Spleen (tissue), 13 donors: ENCODE measurements around the gene CCDC170. TPM values are rescaled to one million over a fixed set of nuclear protein-coding genes. Genes with fewer than 3 reads are reported as not detected.
"Not testable (repeated sequence)": the region's sequence is repeated elsewhere in the genome, so short reads cannot be mapped to it uniquely, and the experiment has no call there.

ENCODE experiments used
- DNase-seq: peaks from one replicate; pipeline ENCODE4 v3.0.0-alpha.2; 2020
- H3K27ac ChIP-seq, 8 donors: fragments of 200-600 bp; sonication (generic) in 7 of 8; 1 replicate in 4 of 8; 2 replicates in 4 of 8; pipeline versions ENCODE4 v1.5.0 to v1.8.0; 2016 to 2021; ENCODE audit warnings: inconsistent platforms in 4 of 8, mild to moderate bottlenecking in 4 of 8, moderate library complexity in 1 of 8
- H3K27me3 ChIP-seq, 7 donors: fragments of 200-600 bp; sonication (generic) in 6 of 7; replicated peaks in 1 of 7; 1 replicate in 4 of 7; 2 replicates in 3 of 7; pipeline versions ENCODE4 v1.5.0 to v1.8.0; 2016 to 2021; ENCODE audit warnings: inconsistent platforms in 3 of 7, mild to moderate bottlenecking in 1 of 7
- H3K36me3 ChIP-seq, 6 donors: fragments of 200-600 bp; sonication (generic) in 5 of 6; 1 replicate in 4 of 6; 2 replicates in 2 of 6; pipeline versions ENCODE4 v1.5.0 to v1.8.0; 2016 to 2021; ENCODE audit warnings: inconsistent platforms in 2 of 6
- H3K4me1 ChIP-seq, 6 donors: fragments of 200-600 bp; sonication (generic) in 5 of 6; 1 replicate in 3 of 6; 2 replicates in 3 of 6; pipeline versions ENCODE4 v1.5.0 to v1.8.0; 2016 to 2021; ENCODE audit warnings: inconsistent platforms in 3 of 6
- H3K4me3 ChIP-seq, 8 donors: fragments of 200-600 bp; sonication (generic) in 7 of 8; 1 replicate in 4 of 8; 2 replicates in 4 of 8; pipeline versions ENCODE4 v1.5.0 to v1.8.0; 2016 to 2021; ENCODE audit warnings: inconsistent platforms in 4 of 8, mild to moderate bottlenecking in 4 of 8, moderate library complexity in 2 of 8
- H3K9me3 ChIP-seq, 8 donors: fragments of 200-600 bp; sonication (generic) in 7 of 8; 1 replicate in 4 of 8; 2 replicates in 4 of 8; pipeline versions ENCODE4 v1.5.0 to v1.8.0; 2016 to 2021; ENCODE audit warnings: inconsistent platforms in 4 of 8
- CTCF ChIP-seq, 11 experiments: fragments of 200-600 bp in 7 of 11; fragments of 450-650 bp in 4 of 11; sonication (generic) in 4 of 11; IDR thresholded peaks in 8 of 11; conservative IDR thresholded peaks in 3 of 11; 1 replicate in 7 of 11; 2 replicates in 4 of 11; pipeline versions ENCODE4 v1.4.0 to v1.8.0; 2016 to 2021; ENCODE audit warnings: antibody characterized with exemption in 11 of 11, inconsistent platforms in 4 of 11, mild to moderate bottlenecking in 1 of 11
- POLR2A ChIP-seq, 3 donors: fragments of 450-650 bp; IDR thresholded peaks; one replicate each; pipeline ENCODE4 v1.5.1; 2017; ENCODE audit warnings: antibody characterized with exemption in 3 of 3, mild to moderate bottlenecking in 1 of 3
- POLR2AphosphoS5 ChIP-seq, 3 donors: sonication (generic); formaldehyde crosslinking; IDR thresholded peaks; one replicate each; pipeline ENCODE4 v1.5.1; 2017; ENCODE audit warnings: antibody characterized with exemption in 3 of 3
- WGBS, 5 donors: extraction: QIAGEN DNeasy Blood & Tissue Kit in 3 of 5; methylation state at CpG; one replicate each; pipeline versions ENCODE4 v1.1.5 to v1.1.7; 2013 to 2018; 5-methylcytosine and 5-hydroxymethylcytosine counted together
- intact Hi-C: fragments of 100-400 bp; cut with DNase I; formaldehyde crosslinking; loops from one replicate; pipeline ENCODE4 v1.15.0; 2023; ENCODE audit warnings: low total_unique reads
- long read RNA-seq, 2 donors: transcript quantifications; one replicate each; lab custom pipeline, GENCODE V29; 2026
- polyA plus RNA-seq, 3 donors: library from polyadenylated mRNA; stranded (reverse); fragments of 200-250 nt; gene quantifications; one replicate each; pipeline ENCODE4 v1.2.1, GENCODE V29; 2013
- total RNA-seq, 7 donors: library from RNA; depleted of rRNA in 3 of 7; stranded (reverse); fragments of >200 nt in 3 of 7; fragmentation: NEBNext Ultra II Directional in 4 of 7; extraction: Animal tissue kit (Norgen Biotek cat#: 25700) in 4 of 7; gene quantifications; one replicate each; pipeline versions ENCODE4 v1.1.0 to v1.2.1, GENCODE V29; 2016 to 2021
- donor health status: healthy with polysubstance abuse.
- donor health status: DM: no; HTN: no; CAD: no; lungs with moderate emphysema.
- donor health status: DM: no; HTN: no; CAD: no.
- donor health status: Bipolar disorder and iron deficiency.
- donor health status: healthy.
- donor health status: DM: no; HTN: no; CAD: no.
- donor health status: DM: yes; HTN: yes; CAD: no.

Gene CCDC170
- total RNA-seq (1 to 10 TPM; 1.6 to 4.3 (median 3.3) TPM), polyA plus RNA-seq (under 1 TPM; 0.49 to 0.54 (median 0.54) TPM)
- long read RNA-seq, donor 1 = 0 reads
- long read RNA-seq, donor 2, full-length matches to known transcripts = 1 of 1 reads
- long read RNA-seq, donor 2, partial matches to known transcripts = 0 of 1 reads
- long read RNA-seq, donor 2, other reads (novel, unspliced or antisense) = 0 of 1 reads

- peak; percentile 87 for DNase-seq
- WGBS, 5 donors = 1 to 8% (median 1%) methylated on average over 8 to 58 of the region's 58 CpGs
- peaks cover 0 to 49% (median 10%) of the 10 kb centered on the region in 7 donors for H3K27me3 ChIP-seq
- intact Hi-C loops = no loop called here
- H3K4me1 ChIP-seq = peaks cover 0 to 45% (median 20%) of the 10 kb centered on the region in 6 donors
- H3K4me3 ChIP-seq = peak within 1 kb of the TSS; percentile 31 to 79 (median 59)
- no peaks in the 10 kb centered on the region for H3K9me3 ChIP-seq
- TF ChIP-seq POLR2AphosphoS5 (IDR thresholded peaks at IDR 0.05) (peak in 2 of 3 donors; percentile 50), CTCF (IDR thresholded peaks at IDR 0.05 in 8 of 11, conservative IDR thresholded peaks at IDR 0.05 in 3 of 11) (no peak)
- peak within 1 kb of the TSS; percentile 57 to 87 (median 84) for H3K27ac ChIP-seq
- no peaks in the 10 kb centered on the region for H3K36me3 ChIP-seq
Measured at GRCh38 chr6:151493804-151494234, at the start of gene CCDC170. Gene CCDC170, plus strand, starts transcription at chr6:151494017. Its CDS starts 112 bp downstream, at chr6:151494129.

GRCh38 chr6:151445482-151445881 is 48.3 kb upstream of the CCDC170 start:
- 60 to 81% (median 64%) methylated on average over 5 of the region's 5 CpGs for WGBS, 5 donors
- no peak overlapping the region for H3K4me3 ChIP-seq
- H3K4me1 ChIP-seq = peaks cover 12 to 51% (median 19%) of the 10 kb centered on the region in 6 donors
- no peak for DNase-seq
- intact Hi-C loops = no loop called here
- peaks cover 0 to 32% (median 2%) of the 10 kb centered on the region in 6 donors for H3K36me3 ChIP-seq
- no peak overlapping the region for H3K27ac ChIP-seq
- no peaks in the 10 kb centered on the region for H3K27me3 ChIP-seq
- H3K9me3 ChIP-seq = no peaks in the 10 kb centered on the region
- TF ChIP-seq POLR2AphosphoS5 (IDR thresholded peaks at IDR 0.05) = no peak

GRCh38 chr6:151447237-151447636 is 46.6 kb upstream of the CCDC170 start:
- Histone ChIP-seq H3K9me3 (no peaks in the 10 kb centered on the region), H3K27ac (no peak overlapping the region), H3K27me3 (no peaks in the 10 kb centered on the region), H3K4me1 (peaks cover 0 to 47% (median 13%) of the 10 kb centered on the region in 6 donors), H3K36me3 (peaks cover 0 to 28% (median 2%) of the 10 kb centered on the region in 6 donors), H3K4me3 (no peak overlapping the region)
- no peak for DNase-seq
- intact Hi-C loops = no loop called here
- WGBS, 5 donors = 92 to 94% (median 93%) methylated on average over 4 of the region's 4 CpGs
- TF ChIP-seq CTCF (IDR thresholded peaks at IDR 0.05 in 8 of 11, conservative IDR thresholded peaks at IDR 0.05 in 3 of 11) = no peak
- TF ChIP-seq POLR2AphosphoS5 (IDR thresholded peaks at IDR 0.05) = no peak
- no peak for TF ChIP-seq POLR2A (IDR thresholded peaks at IDR 0.05)

- WGBS, 5 donors = 92 to 96% (median 94%) methylated on average over 12 of the region's 12 CpGs
- TF ChIP-seq POLR2A (IDR thresholded peaks at IDR 0.05) = no peak
- no peak for TF ChIP-seq POLR2AphosphoS5 (IDR thresholded peaks at IDR 0.05)
- TF ChIP-seq CTCF (IDR thresholded peaks at IDR 0.05 in 8 of 11, conservative IDR thresholded peaks at IDR 0.05 in 3 of 11) = no peak
- Histone ChIP-seq H3K27ac (no peak overlapping the region), H3K27me3 (no peaks in the 10 kb centered on the region), H3K9me3 (no peaks in the 10 kb centered on the region), H3K4me1 (peaks cover 3 to 45% (median 21%) of the 10 kb centered on the region in 6 donors), H3K36me3 (peaks cover 0 to 17% (median 0%) of the 10 kb centered on the region in 6 donors), H3K4me3 (no peak overlapping the region)
- DNase-seq = no peak
- intact Hi-C loops = no loop called here
Measured at GRCh38 chr6:151448623-151449022, 45.2 kb upstream of the CCDC170 start.

GRCh38 chr6:151450928-151451327 is 42.9 kb upstream of the CCDC170 start:
- H3K36me3 ChIP-seq, DNase-seq, H3K9me3 ChIP-seq, H3K27me3 ChIP-seq, intact Hi-C loops: not testable (repeated sequence)
- H3K27ac ChIP-seq = peak overlapping the region in 5 of 8 donors; percentile 92 to 98 (median 96)
- H3K4me3 ChIP-seq = peak overlapping the region in 7 of 8 donors; percentile 71 to 94 (median 88)
- H3K4me1 ChIP-seq = peaks cover 11 to 47% (median 30%) of the 10 kb centered on the region in 6 donors
- 35 to 70% (median 51%) methylated on average over 5 to 6 of the region's 6 CpGs for WGBS, 5 donors
